ENCODE measurements around the gene ERMN.
"Not testable (repeated sequence)": the region's sequence is repeated elsewhere in the genome, so short reads cannot be mapped to it uniquely, and the experiment has no call there.

ERMN gene

GRCh38 chr2:157290525-157290924, 35.1 kb downstream of the ERMN start:
- no peak for DNase-seq

GRCh38 chr2:157287160-157287559, 38.5 kb downstream of the ERMN start:
- DNase-seq, result no peak

- DNase-seq, result no peak
These were observed 42.2 kb downstream of the ERMN start for GRCh38 chr2:157283468-157283867.

- DNase-seq, result no peak
These were observed 44.3 kb downstream of the ERMN start for GRCh38 chr2:157281316-157281715.

DNA sequence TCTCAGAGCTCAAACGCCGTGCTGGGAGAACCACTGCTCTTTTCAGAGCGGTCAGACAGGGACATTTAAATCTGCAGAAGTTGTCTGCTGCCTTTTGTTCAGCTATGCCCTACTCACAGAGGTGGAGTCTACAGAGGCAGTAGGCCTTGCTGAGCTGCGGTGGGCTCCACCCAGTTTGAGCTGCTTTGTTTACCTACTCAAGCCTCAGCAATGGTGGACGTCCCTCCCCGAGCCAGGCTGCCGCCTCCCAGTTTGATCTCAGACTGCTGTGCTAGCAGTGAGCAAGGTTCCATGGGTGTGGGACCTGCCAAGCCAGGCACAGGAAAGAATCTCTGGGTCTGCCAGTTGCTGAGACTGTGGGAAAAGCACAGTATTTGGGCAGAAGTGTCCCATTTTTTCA, 46.3 kb downstream of the ERMN start:
- not testable (repeated sequence) for DNase-seq

- DNase-seq, result no peak
These were observed 53.9 kb downstream of the ERMN start for GRCh38 chr2:157271590-157272203.

GRCh38 chr2:157269922-157270321, 55.7 kb downstream of the ERMN start:
- DNase-seq, result no peak

- DNase-seq, result no peak
These were observed 56.6 kb downstream of the ERMN start for GRCh38 chr2:157269060-157269459.
